ENCODE data around the gene NOP53.

NOP53 gene

GRCh38 chr19:47697863-47698609 lies 47.3 kb upstream of the NOP53 start (continued):
- TF ChIP-seq ZBTB11 (tag by site-specific recombination; conservative IDR thresholded peaks at IDR 0.05; ENCODE audit: low read depth) (no peak), ZNF133 (tag by site-specific recombination; IDR thresholded peaks at IDR 0.05) (no peak), ZNF596 (tag by site-specific recombination; IDR thresholded peaks at IDR 0.05) (no peak), AEBP2 (tag by site-specific recombination; IDR thresholded peaks at IDR 0.05; ENCODE audit: borderline replicate concordance) (no peak), INSM2 (tag by site-specific recombination; IDR thresholded peaks at IDR 0.05) (no peak), ZNF23 (tag by site-specific recombination; IDR thresholded peaks at IDR 0.05; ENCODE audit: borderline replicate concordance) (no peak), ZNF274 (IDR thresholded peaks at IDR 0.05; ENCODE audit: low read length) (no peak), ZNF274 (tag by site-specific recombination; IDR thresholded peaks at IDR 0.05; ENCODE audit: borderline replicate concordance) (no peak), ZNF148 (tag by site-specific recombination; IDR thresholded peaks at IDR 0.05; ENCODE audit: borderline replicate concordance) (no peak), ZNF211 (tag by site-specific recombination; IDR thresholded peaks at IDR 0.05; ENCODE audit: low read depth) (no peak), ZNF341 (tag by site-specific recombination; IDR thresholded peaks at IDR 0.05; ENCODE audit: low read depth) (peak; percentile 45), SP3 (tag by site-specific recombination; IDR thresholded peaks at IDR 0.05) (no peak; the same call in 1 of the 2 replicates), ZNF311 (tag by site-specific recombination; IDR thresholded peaks at IDR 0.05; ENCODE audit: borderline replicate concordance) (no peak), ZNF610 (tag by site-specific recombination; IDR thresholded peaks at IDR 0.05; ENCODE audit: borderline replicate concordance) (no peak; the same call in 1 of the 2 replicates), ZNF155 (tag by site-specific recombination; IDR thresholded peaks at IDR 0.05) (no peak), ZSCAN18 (tag by site-specific recombination; IDR thresholded peaks at IDR 0.05) (no peak), KLF10 (tag by site-specific recombination; IDR thresholded peaks at IDR 0.05) (no peak), ZBTB21 (tag by site-specific recombination; IDR thresholded peaks at IDR 0.05) (peak; percentile 58; the same call in 1 of the 2 replicates), ZNF175 (tag by site-specific recombination; IDR thresholded peaks at IDR 0.05) (no peak), ZFP3 (tag by site-specific recombination; IDR thresholded peaks at IDR 0.05; ENCODE audit: low read depth) (no peak), PRDM10 (tag by site-specific recombination; IDR thresholded peaks at IDR 0.05) (peak; percentile 58), ZNF558 (tag by site-specific recombination; IDR thresholded peaks at IDR 0.05) (no peak), ZNF354C (tag by site-specific recombination; IDR thresholded peaks at IDR 0.05; ENCODE audit: borderline replicate concordance, low read depth) (no peak), GLI4 (tag by site-specific recombination; IDR thresholded peaks at IDR 0.05) (no peak)
